ENCODE measurements around the gene MICAL2. TPM values are rescaled to one million over a fixed set of nuclear protein-coding genes. Genes with fewer than 3 reads are reported as not detected.

Gene MICAL2
- total RNA-seq, 2 donors from 2014 or later: 1.5 to 1.9 TPM

- Histone ChIP-seq H3K27me3 (ENCODE audit: control insufficient read depth, insufficient read depth, low read length, poor library complexity, severe bottlenecking) (no peaks in the 10 kb centered on the region), H3K9ac (ENCODE audit: extremely low read depth, low read length, poor library complexity, severe bottlenecking) (no peak overlapping the region), H3K27ac (ENCODE audit: low read depth, low read length) (no peak overlapping the region), H3K4me1 (ENCODE audit: control insufficient read depth, insufficient read depth, low read length) (no peaks in the 10 kb centered on the region), H3K9me3 (ENCODE audit: control insufficient read depth, low read length) (peaks cover 4% of the 10 kb centered on the region), H3K4me3 (ENCODE audit: low read length) (no peak overlapping the region), H3K36me3 (ENCODE audit: control insufficient read depth, insufficient read depth, low read length) (no peaks in the 10 kb centered on the region)
- Mint-ChIP-seq H3K4me3 (no peak overlapping the region), H3K27me3 (ENCODE audit: insufficient read depth) (peaks cover 3% of the 10 kb centered on the region), H3K36me3 (ENCODE audit: low read depth) (no peaks in the 10 kb centered on the region), H3K4me1 (peaks cover under 1% of the 10 kb centered on the region), H3K27ac (no peak overlapping the region), H3K9me3 (no peaks in the 10 kb centered on the region)
- no peak for DNase-seq
- TF ChIP-seq CTCF (conservative IDR thresholded peaks at IDR 0.05): no peak
- 94 to 95% methylated on average over 2 to 3 of the region's 3 CpGs for WGBS, 2 experiments (ENCODE audit: insufficient coverage in 1 of 2, insufficient read length in 1 of 2)
These were observed 96.1 kb downstream of the MICAL2 start for GRCh38 chr11:12206529-12206928.

- no peak overlapping the region for H3K4me3 ChIP-seq (ENCODE audit: low read length)
- H3K27ac ChIP-seq (ENCODE audit: low read depth, low read length): no peak overlapping the region
- no peaks in the 10 kb centered on the region for H3K4me1 Mint-ChIP-seq
- TF ChIP-seq CTCF (conservative IDR thresholded peaks at IDR 0.05): no peak
- H3K36me3 ChIP-seq (ENCODE audit: control insufficient read depth, insufficient read depth, low read length): no peaks in the 10 kb centered on the region
- no peak overlapping the region for H3K9ac ChIP-seq (ENCODE audit: extremely low read depth, low read length, poor library complexity, severe bottlenecking)
- no peaks in the 10 kb centered on the region for H3K9me3 Mint-ChIP-seq
- no peak for DNase-seq
- H3K4me1 ChIP-seq (ENCODE audit: control insufficient read depth, insufficient read depth, low read length): no peaks in the 10 kb centered on the region
- H3K4me3 Mint-ChIP-seq: no peak overlapping the region
- WGBS, 2 experiments (ENCODE audit: insufficient coverage in 1 of 2, insufficient read length in 1 of 2): 91 to 97% methylated on average over 6 to 9 of the region's 9 CpGs
- peaks cover 3% of the 10 kb centered on the region for H3K27me3 Mint-ChIP-seq (ENCODE audit: insufficient read depth)
- H3K27me3 ChIP-seq (ENCODE audit: control insufficient read depth, insufficient read depth, low read length, poor library complexity, severe bottlenecking): no peaks in the 10 kb centered on the region
- no peaks in the 10 kb centered on the region for H3K36me3 Mint-ChIP-seq (ENCODE audit: low read depth)
- peaks cover 4% of the 10 kb centered on the region for H3K9me3 ChIP-seq (ENCODE audit: control insufficient read depth, low read length)
- no peak overlapping the region for H3K27ac Mint-ChIP-seq
These were observed 97.2 kb downstream of the MICAL2 start for GRCh38 chr11:12207384-12208150.

- no peak overlapping the region for H3K27ac Mint-ChIP-seq
These were observed 98.7 kb downstream of the MICAL2 start for GRCh38 chr11:12209096-12209495.

More at GRCh38 chr11:12209096-12209495, 98.7 kb downstream of the MICAL2 start:
- H3K9me3 Mint-ChIP-seq: no peaks in the 10 kb centered on the region
- no peaks in the 10 kb centered on the region for H3K4me1 ChIP-seq (ENCODE audit: control insufficient read depth, insufficient read depth, low read length)
- H3K27me3 Mint-ChIP-seq (ENCODE audit: insufficient read depth): peaks cover 3% of the 10 kb centered on the region
- WGBS, 2 experiments (ENCODE audit: insufficient coverage in 1 of 2, insufficient read length in 1 of 2): 92 to 96% methylated on average over 2 of the region's 2 CpGs
- H3K4me1 Mint-ChIP-seq: no peaks in the 10 kb centered on the region
- no peak overlapping the region for H3K9ac ChIP-seq (ENCODE audit: extremely low read depth, low read length, poor library complexity, severe bottlenecking)
- H3K9me3 ChIP-seq (ENCODE audit: control insufficient read depth, low read length): no peaks in the 10 kb centered on the region
- no peak for DNase-seq
- H3K27ac ChIP-seq (ENCODE audit: low read depth, low read length): no peak overlapping the region
- TF ChIP-seq CTCF (conservative IDR thresholded peaks at IDR 0.05): no peak
- H3K36me3 Mint-ChIP-seq (ENCODE audit: low read depth): no peaks in the 10 kb centered on the region
- H3K4me3 Mint-ChIP-seq: no peak overlapping the region
- no peaks in the 10 kb centered on the region for H3K36me3 ChIP-seq (ENCODE audit: control insufficient read depth, insufficient read depth, low read length)
- no peak overlapping the region for H3K4me3 ChIP-seq (ENCODE audit: low read length)
- no peaks in the 10 kb centered on the region for H3K27me3 ChIP-seq (ENCODE audit: control insufficient read depth, insufficient read depth, low read length, poor library complexity, severe bottlenecking)
